CD14-positive monocyte (primary cell): ENCODE measurements around the gene GRIK3. TPM values are rescaled to one million over a fixed set of nuclear protein-coding genes. Genes with fewer than 3 reads are reported as not detected.

Experiments used
- DNase-seq, 3 donors: peaks; one replicate each; pipeline ENCODE4 v3.0.0-alpha.2; 2011 to 2022
- H2AFZ ChIP-seq: 2 replicates; pipeline ENCODE4 v1.6.0; 2012; ENCODE audit warnings: mild to moderate bottlenecking, low read depth, low read length, inconsistent platforms; ENCODE audit not compliant: insufficient read depth, poor library complexity, severe bottlenecking
- H3K27ac ChIP-seq, 2 donors: 1 replicate in 1 of 2; 2 replicates in 1 of 2; pipeline ENCODE4 v1.5.1; 2012 to 2013; ENCODE audit warnings: low read length in 2 of 2, control low read depth in 1 of 2, inconsistent platforms in 1 of 2, low read depth in 1 of 2, mild to moderate bottlenecking in 1 of 2
- H3K27me3 ChIP-seq, 2 donors: one replicate each; pipeline versions ENCODE4 v1.6.0 to v1.6.1; 2011 to 2013; ENCODE audit warnings: low read length in 2 of 2; ENCODE audit not compliant: control insufficient read depth in 2 of 2, insufficient read depth in 2 of 2
- H3K36me3 ChIP-seq, 2 donors: replicated peaks in 1 of 2; 1 replicate in 1 of 2; 2 replicates in 1 of 2; pipeline versions ENCODE4 v1.5.1 to v1.6.1; 2012 to 2013; ENCODE audit warnings: low read length in 2 of 2, control low read depth in 1 of 2, inconsistent platforms in 1 of 2, mild to moderate bottlenecking in 1 of 2; ENCODE audit not compliant: insufficient read depth in 2 of 2, control insufficient read depth in 1 of 2
- H3K4me1 ChIP-seq, 2 donors: 1 replicate in 1 of 2; 2 replicates in 1 of 2; pipeline versions ENCODE4 v1.5.1 to v1.6.1; 2012 to 2013; ENCODE audit warnings: low read length in 2 of 2, control low read depth in 1 of 2, inconsistent platforms in 1 of 2, mild to moderate bottlenecking in 1 of 2, moderate library complexity in 1 of 2; ENCODE audit not compliant: insufficient read depth in 2 of 2, control insufficient read depth in 1 of 2
- H3K4me2 ChIP-seq: replicated peaks from 2 replicates; pipeline ENCODE3; 2012; ENCODE audit warnings: low read length, moderate library complexity, mild to moderate bottlenecking; ENCODE audit not compliant: poor library complexity, severe bottlenecking; ENCODE audit errors: extremely low read depth
- H3K4me3 ChIP-seq, 3 experiments: fragments of 200-600 bp in 1 of 3; sonication (generic) in 1 of 3; replicated peaks in 1 of 3; 1 replicate in 2 of 3; 2 replicates in 1 of 3; pipeline ENCODE4 v1.5.1; 2011 to 2013; ENCODE audit warnings: low read length in 3 of 3, mild to moderate bottlenecking in 3 of 3, control low read depth in 2 of 3, low read depth in 2 of 3, inconsistent platforms in 1 of 3, moderate library complexity in 1 of 3
- H3K79me2 ChIP-seq: 2 replicates; pipeline ENCODE4 v1.6.0; 2012; ENCODE audit warnings: mild to moderate bottlenecking, control low read depth, inconsistent platforms, low read length, moderate library complexity; ENCODE audit not compliant: insufficient read depth
- H3K9ac ChIP-seq: 2 replicates; pipeline ENCODE4 v1.6.0; 2017; ENCODE audit warnings: low read length, mild to moderate bottlenecking; ENCODE audit not compliant: insufficient read depth, poor library complexity, severe bottlenecking
- H3K9me3 ChIP-seq, 2 donors: replicated peaks in 1 of 2; 1 replicate in 1 of 2; 2 replicates in 1 of 2; pipeline versions ENCODE4 v1.5.1 to v1.6.1; 2012 to 2013; ENCODE audit warnings: low read length in 2 of 2, control low read depth in 1 of 2; ENCODE audit not compliant: control insufficient read depth in 1 of 2, insufficient read depth in 1 of 2
- H4K20me1 ChIP-seq: 2 replicates; pipeline ENCODE4 v1.6.0; 2012; ENCODE audit warnings: mild to moderate bottlenecking, low read length, control low read depth, moderate library complexity; ENCODE audit not compliant: insufficient read depth
- H3K27ac Mint-ChIP-seq, 7 donors: one replicate each; pipeline ENCODE4 v1.8.0; 2020; ENCODE audit warnings: mild to moderate bottlenecking in 7 of 7, mixed read lengths in 7 of 7, moderate library complexity in 6 of 7, inconsistent platforms in 2 of 7
- H3K27me3 Mint-ChIP-seq, 3 donors: one replicate each; pipeline ENCODE4 v1.8.0; 2021 to 2022; ENCODE audit warnings: low read depth in 3 of 3, mild to moderate bottlenecking in 3 of 3, mixed read lengths in 3 of 3, moderate library complexity in 3 of 3, inconsistent platforms in 1 of 3
- H3K36me3 Mint-ChIP-seq, 2 donors: one replicate each; pipeline ENCODE4 v1.8.0; 2020; ENCODE audit warnings: mixed read lengths in 2 of 2, inconsistent platforms in 1 of 2, mild to moderate bottlenecking in 1 of 2
- H3K4me1 Mint-ChIP-seq: one replicate; pipeline ENCODE4 v1.8.0; 2020; ENCODE audit warnings: mild to moderate bottlenecking, mixed read lengths
- H3K4me3 Mint-ChIP-seq, 2 donors: one replicate each; pipeline ENCODE4 v1.8.0; 2020; ENCODE audit warnings: mild to moderate bottlenecking in 2 of 2, mixed read lengths in 2 of 2, moderate library complexity in 1 of 2
- H3K9me3 Mint-ChIP-seq, 7 donors: one replicate each; pipeline ENCODE4 v1.8.0; 2020 to 2022; ENCODE audit warnings: mixed read lengths in 7 of 7, mild to moderate bottlenecking in 6 of 7, moderate library complexity in 6 of 7, inconsistent platforms in 2 of 7
- CTCF ChIP-seq: fragments of 200-600 bp; IDR thresholded peaks from one replicate; pipeline ENCODE4 v1.8.0; 2022; ENCODE audit warnings: antibody characterized with exemption, mild to moderate bottlenecking
- WGBS: methylation state at CpG from one replicate; pipeline ENCODE4 v1.1.5; 2013; ENCODE audit warnings: missing lambda C conversion rate; ENCODE audit not compliant: insufficient coverage; 5-methylcytosine and 5-hydroxymethylcytosine counted together
- intact Hi-C, 2 donors: fragments of 100-400 bp; cut with micrococcal nuclease; formaldehyde crosslinking; loops; one replicate each; pipeline versions ENCODE4 v1.15.0 to v1.15.1; 2023
- polyA plus RNA-seq, 3 donors: library from polyadenylated mRNA; depleted of rRNA in 1 of 3; unstranded in 2 of 3; stranded (reverse) in 1 of 3; fragments of 300-500 nt in 2 of 3; fragments of >200 nt in 1 of 3; fragmentation: Illumina TruSeq in 2 of 3; gene quantifications; 1 replicate in 2 of 3; 2 replicates in 1 of 3; pipeline ENCODE4 v1.2.3, GENCODE V29; 2012 to 2021

GRIK3 gene
- polyA plus RNA-seq, 3 donors = not detected

GRCh38 chr1:37028981-37029617 lies 5.2 kb downstream of the GRIK3 start:
- no peak overlapping the region for H3K27ac ChIP-seq
- WGBS = 39% methylated on average over 11 of the region's 12 CpGs
- intact Hi-C loops = no loop called here
- H2AFZ ChIP-seq = no peak overlapping the region
- no peak overlapping the region for H3K4me2 ChIP-seq
- no peaks in the 10 kb centered on the region for H3K79me2 ChIP-seq
- H3K36me3 ChIP-seq = no peaks in the 10 kb centered on the region
- no peaks in the 10 kb centered on the region for H4K20me1 ChIP-seq
- H3K36me3 Mint-ChIP-seq = no peaks in the 10 kb centered on the region
- H3K9me3 ChIP-seq = peaks cover 0 to 8% of the 10 kb centered on the region in 2 donors
- H3K4me1 Mint-ChIP-seq = no peaks in the 10 kb centered on the region
- TF ChIP-seq CTCF = no peak
- H3K4me3 ChIP-seq = no peak overlapping the region
- no peak overlapping the region for H3K27ac Mint-ChIP-seq
- peaks cover 0 to 4% (median 0%) of the 10 kb centered on the region in 7 donors for H3K9me3 Mint-ChIP-seq
- peaks cover 46 to 52% (median 50%) of the 10 kb centered on the region in 3 donors for H3K27me3 Mint-ChIP-seq
- H3K4me1 ChIP-seq = no peaks in the 10 kb centered on the region
- H3K9ac ChIP-seq = no peak overlapping the region
- H3K4me3 Mint-ChIP-seq = no peak overlapping the region
- peaks cover 19 to 46% of the 10 kb centered on the region in 2 donors for H3K27me3 ChIP-seq
- DNase-seq = no peak

- no CpG with 5 or more reads among the region's 2 CpGs for WGBS
- Histone ChIP-seq H4K20me1 (no peaks in the 10 kb centered on the region), H3K4me2 (no peak overlapping the region), H3K4me1 (no peaks in the 10 kb centered on the region), H3K4me3 (no peak overlapping the region), H3K27me3 (no peaks in the 10 kb centered on the region), H3K79me2 (no peaks in the 10 kb centered on the region), H3K27ac (no peak overlapping the region), H3K9me3 (no peaks in the 10 kb centered on the region), H2AFZ (no peak overlapping the region), H3K36me3 (no peaks in the 10 kb centered on the region), H3K9ac (no peak overlapping the region)
- Mint-ChIP-seq H3K27ac (no peak overlapping the region), H3K9me3 (peaks cover 0 to 4% (median 0%) of the 10 kb centered on the region in 7 donors), H3K27me3 (peaks cover 8 to 13% (median 9%) of the 10 kb centered on the region in 3 donors), H3K4me1 (no peaks in the 10 kb centered on the region), H3K36me3 (no peaks in the 10 kb centered on the region), H3K4me3 (no peak overlapping the region)
- intact Hi-C loops = no loop called here
- no peak for DNase-seq
- no peak for TF ChIP-seq CTCF
These were observed 12.8 kb downstream of the GRIK3 start for GRCh38 chr1:37021502-37021901.
